Measurements from ENCODE around the gene F2RL3. TPM values are rescaled to one million over a fixed set of nuclear protein-coding genes. Genes with fewer than 3 reads are reported as not detected.
"Not testable (repeated sequence)": the region's sequence is repeated elsewhere in the genome, so short reads cannot be mapped to it uniquely, and the experiment has no call there.

The F2RL3 gene
- total RNA-seq, 2 donors from 2014 or later = 4.9 to 5.4 TPM

- Histone ChIP-seq H3K4me1 (ENCODE audit: control insufficient read depth in 1 of 2, low read depth in 2 of 2) (no peaks in the 10 kb centered on the region), H3K27ac (no peak overlapping the region), H3K27me3 (replicated peaks; ENCODE audit: insufficient read depth) (no peaks in the 10 kb centered on the region), H3K36me3 (peaks cover 65% of the 10 kb centered on the region), H3K4me3 (no peak overlapping the region), H3K9me3 (no peaks in the 10 kb centered on the region)
- ATAC-seq (ENCODE audit: insufficient number of reproducible peaks, low FRiP score, low read depth) (no peak), DNase-seq (ENCODE audit: low spot score) (no peak)
- no peak for TF ChIP-seq CTCF (IDR thresholded peaks at IDR 0.05)
Observed at GRCh38 chr19:16874250-16874977, 14.4 kb upstream of the F2RL3 start.

DNA sequence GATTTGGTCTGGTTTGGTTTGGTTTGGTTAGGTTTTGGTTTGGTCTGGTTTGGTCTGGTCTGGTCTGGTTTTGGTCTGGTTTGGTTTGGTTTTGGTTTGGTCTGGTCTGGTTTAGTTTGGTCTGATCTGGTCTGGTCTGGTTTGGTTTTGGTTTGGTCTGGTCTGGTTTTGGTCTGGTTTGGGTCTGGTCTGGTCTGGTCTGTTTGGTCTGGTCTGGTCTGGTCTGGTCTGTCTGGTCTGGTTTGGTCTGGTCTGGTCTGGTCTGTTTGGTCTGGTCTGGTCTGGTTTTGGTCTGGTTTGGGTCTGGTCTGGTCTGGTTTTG, 13.9 kb upstream of the F2RL3 start:
- H3K36me3 ChIP-seq = peaks cover 64% of the 10 kb centered on the region
- not testable (repeated sequence) for H3K27ac ChIP-seq; H3K27me3 ChIP-seq (replicated peaks; ENCODE audit: insufficient read depth); H3K9me3 ChIP-seq; DNase-seq (ENCODE audit: low spot score); H3K4me1 ChIP-seq (ENCODE audit: control insufficient read depth in 1 of 2, low read depth in 2 of 2); H3K4me3 ChIP-seq; ATAC-seq (ENCODE audit: insufficient number of reproducible peaks, low FRiP score, low read depth)

- ATAC-seq (ENCODE audit: insufficient number of reproducible peaks, low FRiP score, low read depth) (no peak), DNase-seq (ENCODE audit: low spot score) (no peak)
- Histone ChIP-seq H3K27ac (no peak overlapping the region), H3K9me3 (no peaks in the 10 kb centered on the region), H3K36me3 (peaks cover 55% of the 10 kb centered on the region), H3K4me1 (ENCODE audit: control insufficient read depth in 1 of 2, low read depth in 2 of 2) (no peaks in the 10 kb centered on the region), H3K4me3 (no peak overlapping the region), H3K27me3 (replicated peaks; ENCODE audit: insufficient read depth) (no peaks in the 10 kb centered on the region)
- no peak for TF ChIP-seq CTCF (IDR thresholded peaks at IDR 0.05)
Observed at GRCh38 chr19:16875584-16876555, 12.9 kb upstream of the F2RL3 start.

DNA sequence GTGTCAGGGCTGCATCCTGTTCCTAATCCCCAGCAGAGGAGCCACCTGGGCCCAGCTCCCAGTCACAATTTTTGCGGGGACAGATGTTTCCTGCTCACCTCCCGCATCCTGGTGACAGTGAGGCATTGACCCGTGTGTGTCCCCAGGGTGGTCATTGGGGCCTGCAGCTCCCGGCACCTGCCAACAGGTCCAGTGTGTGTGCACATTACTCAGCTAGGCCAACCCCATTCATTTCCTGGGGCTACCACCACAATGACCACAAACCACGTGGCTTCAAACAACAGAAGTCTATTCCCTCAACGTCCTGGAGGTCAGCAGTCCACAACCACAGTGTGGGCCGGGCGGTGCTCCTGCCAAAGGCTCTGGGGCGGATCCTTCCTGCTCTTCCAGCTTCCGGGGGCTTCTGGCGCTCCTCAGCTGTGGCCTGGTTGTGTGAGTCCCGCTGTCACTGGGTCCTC, 11.9 kb upstream of the F2RL3 start:
- Histone ChIP-seq H3K9me3 (no peaks in the 10 kb centered on the region), H3K27ac (no peak overlapping the region), H3K4me3 (no peak overlapping the region), H3K27me3 (replicated peaks; ENCODE audit: insufficient read depth) (no peaks in the 10 kb centered on the region), H3K4me1 (ENCODE audit: control insufficient read depth in 1 of 2, low read depth in 2 of 2) (no peaks in the 10 kb centered on the region), H3K36me3 (peaks cover 48% of the 10 kb centered on the region)
- DNase-seq (ENCODE audit: low spot score) (no peak), ATAC-seq (ENCODE audit: insufficient number of reproducible peaks, low FRiP score, low read depth) (no peak)
- no peak for TF ChIP-seq CTCF (IDR thresholded peaks at IDR 0.05)

GRCh38 chr19:16877581-16877980, 11.2 kb upstream of the F2RL3 start:
- H3K9me3 ChIP-seq = peaks cover 4% of the 10 kb centered on the region
- H3K27me3 ChIP-seq (replicated peaks; ENCODE audit: insufficient read depth) = no peaks in the 10 kb centered on the region
- no peak for TF ChIP-seq CTCF (IDR thresholded peaks at IDR 0.05)
- ATAC-seq (ENCODE audit: insufficient number of reproducible peaks, low FRiP score, low read depth) (no peak), DNase-seq (ENCODE audit: low spot score) (no peak)
- H3K27ac ChIP-seq = no peak overlapping the region
- no peak overlapping the region for H3K4me3 ChIP-seq
- H3K36me3 ChIP-seq = peaks cover 45% of the 10 kb centered on the region
- H3K4me1 ChIP-seq (ENCODE audit: control insufficient read depth in 1 of 2, low read depth in 2 of 2) = no peaks in the 10 kb centered on the region
